ENCODE data around the gene OSGIN1.

DNA sequence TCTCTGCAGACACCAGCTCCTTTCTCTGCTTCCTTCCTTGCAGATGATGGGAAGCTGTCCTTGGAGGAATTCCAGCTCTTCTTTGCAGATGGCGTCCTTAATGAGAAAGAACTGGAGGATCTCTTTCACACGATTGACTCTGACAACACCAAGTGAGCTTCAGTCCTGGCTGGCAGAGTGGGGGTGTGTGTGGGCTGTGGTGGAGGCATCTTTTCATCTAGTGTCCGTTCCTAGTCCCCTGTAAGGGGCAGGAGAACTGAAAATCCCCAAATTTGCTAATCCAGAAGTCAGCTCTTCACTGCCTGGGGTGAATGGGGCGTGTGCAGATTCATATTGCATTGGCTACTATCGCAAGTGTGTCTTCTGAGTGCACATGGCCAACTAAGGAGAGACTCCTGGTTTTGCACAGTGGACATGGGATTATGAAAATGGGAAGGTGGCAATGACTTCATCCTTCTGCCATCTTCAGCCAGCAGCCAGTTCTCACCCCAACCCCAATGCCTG is 25.4 kb downstream of the OSGIN1 start:
- no peak for TF ChIP-seq POLR2A (IDR thresholded peaks at IDR 0.05; ENCODE audit: low read depth, low read length)
- TF ChIP-seq POLR2AphosphoS5 (IDR thresholded peaks at IDR 0.05; ENCODE audit: low read depth, low read length): no peak
